ENCODE measurements around the gene NAPA. TPM values are rescaled to one million over a fixed set of nuclear protein-coding genes. Genes with fewer than 3 reads are reported as not detected.

Gene NAPA
- total and polyA plus RNA-seq, 2 of the 13 experiments (the other 11 are each of a cell fraction or from before 2014, with no cell fraction given) = 32.6 to 65.9 TPM

DNA sequence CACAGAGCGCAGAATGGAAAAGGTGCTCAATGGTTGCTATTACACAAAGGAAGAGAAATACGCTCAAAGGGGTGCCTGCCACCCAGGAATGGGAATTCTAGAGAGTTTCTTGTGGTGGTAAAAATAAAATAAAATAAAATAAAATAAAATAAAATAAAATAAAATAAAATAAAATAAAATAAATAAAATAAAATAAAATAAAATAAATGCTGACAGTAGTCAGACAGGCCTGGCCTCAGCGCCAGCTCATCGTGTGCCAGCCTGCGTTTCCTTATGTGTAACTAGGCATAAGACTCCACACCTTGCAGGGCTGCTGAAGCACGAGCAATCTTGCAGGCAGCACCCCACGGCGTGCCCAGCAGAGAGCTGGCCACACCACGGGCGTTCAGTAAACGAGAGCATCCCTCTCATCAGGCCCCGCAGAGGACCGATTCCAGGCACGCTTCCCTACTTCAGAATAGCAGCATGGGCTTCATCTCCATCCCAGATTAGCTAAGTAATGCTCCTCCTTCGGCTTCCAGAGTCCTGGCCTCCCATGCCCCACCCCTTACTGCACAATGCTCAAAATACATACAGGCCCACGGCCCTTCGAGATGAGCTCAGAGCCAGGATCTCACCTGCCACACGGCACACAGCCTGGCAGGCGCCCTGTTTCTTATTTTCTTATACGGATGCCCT, 5.6 kb downstream of the NAPA start:
- Histone ChIP-seq H3K4me1 (ENCODE audit: insufficient read depth, low read length) (peaks cover 23% of the 10 kb centered on the region), H2AFZ (ENCODE audit: low read length) (no peak overlapping the region), H3K9me3 (ENCODE audit: low read length) (no peaks in the 10 kb centered on the region), H3K4me2 (ENCODE audit: low read depth, low read length) (no peak overlapping the region), H3K4me3 (replicated peaks in 1 of 3; ENCODE audit: insufficient read depth in 1 of 3, low read depth in 2 of 3, low read length in 3 of 3) (no peak overlapping the region), H4K20me1 (ENCODE audit: insufficient read depth, low read length) (no peaks in the 10 kb centered on the region), H3K79me2 (ENCODE audit: insufficient read depth, low read length) (peaks cover 58% of the 10 kb centered on the region), H3K9ac (ENCODE audit: insufficient read depth, low read depth, low read length) (no peak overlapping the region), H3K27ac (ENCODE audit: extremely low read length, insufficient read depth, low read length) (no peak overlapping the region), H3K27me3 (ENCODE audit: control insufficient read depth in 1 of 2, insufficient read depth in 2 of 2, low read length in 2 of 2) (no peaks in the 10 kb centered on the region; a peak in 1 of 5 replicates), H3K36me3 (replicated peaks in 1 of 2; ENCODE audit: control insufficient read depth in 1 of 2, insufficient read depth in 2 of 2, low read length in 2 of 2) (peaks cover 3 to 4% of the 10 kb centered on the region in 2 experiments; a peak in 3 of 5 replicates)
- TF ChIP-seq FOXA3 (CRISPR knock-in tag; IDR thresholded peaks at IDR 0.05) = no peak
- no peak for TF ChIP-seq FOXO1 (CRISPR knock-in tag; IDR thresholded peaks at IDR 0.05)
- TF ChIP-seq MTA3 (CRISPR knock-in tag; IDR thresholded peaks at IDR 0.05) = no peak
- TF ChIP-seq, protein P1, sequence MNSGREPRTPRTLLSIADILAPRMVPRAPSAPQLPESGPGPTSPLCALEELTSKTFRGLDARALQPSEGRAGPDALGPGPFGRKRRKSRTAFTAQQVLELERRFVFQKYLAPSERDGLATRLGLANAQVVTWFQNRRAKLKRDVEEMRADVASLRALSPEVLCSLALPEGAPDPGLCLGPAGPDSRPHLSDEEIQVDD (CRISPR knock-in tag; IDR thresholded peaks at IDR 0.05; ENCODE audit: borderline replicate concordance) = no peak
- intact Hi-C loops (cut with micrococcal nuclease; ENCODE audit: unreplicated experiment) (no loop called here), in situ Hi-C loops (cut with HindIII; ENCODE audit: extremely low pct_ligation_motif_present, low pct_unique_long_range_greater_than_20kb) (no loop called here)
- CTCF ChIA-PET (ENCODE audit: low intra/inter-chr PET ratio, low total read pairs) = no interaction called here
- no peak for ATAC-seq
- POLR2A ChIA-PET = no interaction called here
- WGBS (ENCODE audit: low lambda C conversion rate) = 97% methylated on average over 19 of the region's 20 CpGs
- FAIRE-seq = no peak
- no TSS peak for BruUV-seq (replicated peaks)
- no peak for DNase-seq (ENCODE audit: low spot score)

DNA sequence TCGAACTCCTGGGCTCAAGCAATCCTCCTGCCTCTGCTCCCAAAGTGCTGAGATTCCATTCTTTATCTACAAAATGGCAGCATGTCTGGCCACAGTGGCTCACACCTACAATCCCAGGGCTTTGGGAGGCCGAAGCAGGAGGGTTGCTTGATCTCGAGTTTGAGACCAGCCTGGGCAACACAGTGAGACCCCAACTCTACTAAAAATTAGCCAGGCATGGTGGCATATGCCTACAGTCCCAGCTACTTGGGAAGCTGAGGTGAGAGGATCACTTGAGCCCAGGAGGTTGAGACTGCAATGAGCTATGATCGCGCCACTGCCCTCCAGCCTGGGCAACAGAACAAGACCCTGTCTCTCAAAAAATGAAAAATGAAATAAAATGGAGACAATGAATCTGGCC, 6.1 kb downstream of the NAPA start:
- in situ Hi-C loops (cut with HindIII; ENCODE audit: extremely low pct_ligation_motif_present, low pct_unique_long_range_greater_than_20kb) = no loop called here
- H3K4me3 ChIP-seq (replicated peaks in 1 of 3; ENCODE audit: insufficient read depth in 1 of 3, low read depth in 2 of 3, low read length in 3 of 3) = no peak overlapping the region
- H3K27me3 ChIP-seq (ENCODE audit: control insufficient read depth in 1 of 2, insufficient read depth in 2 of 2, low read length in 2 of 2) = no peaks in the 10 kb centered on the region
- intact Hi-C loops (cut with micrococcal nuclease; ENCODE audit: unreplicated experiment) = no loop called here
- BruUV-seq (replicated peaks) = no TSS peak
- no peak overlapping the region for H2AFZ ChIP-seq (ENCODE audit: low read length)
- FAIRE-seq = no peak
- POLR2A ChIA-PET = no interaction called here
- CTCF ChIA-PET (ENCODE audit: low intra/inter-chr PET ratio, low total read pairs) = no interaction called here
- peaks cover 5 to 7% of the 10 kb centered on the region in 2 experiments; a peak in 4 of 5 replicates for H3K36me3 ChIP-seq (replicated peaks in 1 of 2; ENCODE audit: control insufficient read depth in 1 of 2, insufficient read depth in 2 of 2, low read length in 2 of 2)
- 100% methylated on average over 5 of the region's 5 CpGs for WGBS (ENCODE audit: low lambda C conversion rate)
- H4K20me1 ChIP-seq (ENCODE audit: insufficient read depth, low read length) = no peaks in the 10 kb centered on the region
- H3K4me1 ChIP-seq (ENCODE audit: insufficient read depth, low read length) = peaks cover 22% of the 10 kb centered on the region
- TF ChIP-seq ZNF670 (CRISPR knock-in tag; IDR thresholded peaks at IDR 0.05; ENCODE audit: borderline replicate concordance) (no peak), MTF1 (CRISPR knock-in tag; IDR thresholded peaks at IDR 0.05) (no peak), EP300 (IDR thresholded peaks at IDR 0.05; ENCODE audit: low read depth in 2 of 2, low read length in 2 of 2) (no peak), EP300 (CRISPR knock-in tag; IDR thresholded peaks at IDR 0.05; ENCODE audit: borderline replicate concordance) (no peak), ZNF451 (CRISPR knock-in tag; IDR thresholded peaks at IDR 0.05) (no peak), ZNF7 (CRISPR knock-in tag; IDR thresholded peaks at IDR 0.05) (no peak), MEF2D (CRISPR knock-in tag; IDR thresholded peaks at IDR 0.05) (no peak)
- no peak for DNase-seq (ENCODE audit: low spot score)
- no peak overlapping the region for H3K9ac ChIP-seq (ENCODE audit: insufficient read depth, low read depth, low read length)
- no peak for ATAC-seq
- no peak overlapping the region for H3K4me2 ChIP-seq (ENCODE audit: low read depth, low read length)
- peaks cover 53% of the 10 kb centered on the region for H3K79me2 ChIP-seq (ENCODE audit: insufficient read depth, low read length)
- no peak overlapping the region for H3K27ac ChIP-seq (ENCODE audit: extremely low read length, insufficient read depth, low read length)
- H3K9me3 ChIP-seq (ENCODE audit: low read length) = no peaks in the 10 kb centered on the region
